Right lobe of liver (tissue), 6 donors: ENCODE measurements around the gene C1QTNF9B. TPM values are rescaled to one million over a fixed set of nuclear protein-coding genes. Genes with fewer than 3 reads are reported as not detected.

Experiments
- ATAC-seq, 4 donors: fragments of 200-7000 bp; cut with Tn5 transposase; one replicate each; pipeline ENCODE4 v1.9.1; 2020; ENCODE audit warnings: mild to moderate bottlenecking in 4 of 4, moderate library complexity in 4 of 4
- DNase-seq, 3 donors: peaks; one replicate each; pipeline ENCODE4 v3.0.0-alpha.2; 2020
- H3K27ac ChIP-seq, 3 donors: fragments of 200-600 bp; one replicate each; pipeline ENCODE4 v1.8.0; 2022
- H3K27me3 ChIP-seq, 2 donors: fragments of 200-600 bp; one replicate each; pipeline ENCODE4 v1.8.0; 2022
- H3K36me3 ChIP-seq, 4 donors: fragments of 200-600 bp; sonication (generic) in 1 of 4; one replicate each; pipeline versions ENCODE4 v1.5.1 to v1.8.0; 2017 to 2022; ENCODE audit warnings: control low read depth in 1 of 4
- H3K4me1 ChIP-seq, 4 donors: fragments of 200-600 bp; sonication (generic) in 1 of 4; one replicate each; pipeline versions ENCODE4 v1.5.1 to v1.8.0; 2017 to 2022; ENCODE audit warnings: control low read depth in 1 of 4
- H3K4me3 ChIP-seq, 3 donors: fragments of 200-600 bp; one replicate each; pipeline ENCODE4 v1.8.0; 2022
- H3K9me3 ChIP-seq, 4 donors: fragments of 200-600 bp; sonication (generic) in 1 of 4; one replicate each; pipeline versions ENCODE4 v1.5.1 to v1.8.0; 2017 to 2022; ENCODE audit warnings: control low read depth in 1 of 4
- CTCF ChIP-seq, 4 donors: fragments of 200-600 bp in 3 of 4; fragments of 450-650 bp in 1 of 4; IDR thresholded peaks; one replicate each; pipeline versions ENCODE4 v1.5.1 to v1.8.0; 2016 to 2022; ENCODE audit warnings: antibody characterized with exemption in 4 of 4, mild to moderate bottlenecking in 2 of 4
- POLR2A ChIP-seq: fragments of 450-650 bp; IDR thresholded peaks from one replicate; pipeline ENCODE4 v1.6.1; 2017; ENCODE audit warnings: antibody characterized with exemption, mild to moderate bottlenecking
- WGBS: methylation state at CpG from one replicate; pipeline ENCODE4 v1.1.6; 2018; ENCODE audit warnings: low coverage, low lambda C conversion rate; ENCODE audit not compliant: insufficient coverage; ENCODE audit errors: missing lambda C conversion rate; 5-methylcytosine and 5-hydroxymethylcytosine counted together
- intact Hi-C, 2 donors: fragments of 100-400 bp; cut with DNase I; formaldehyde crosslinking; loops; one replicate each; pipeline versions ENCODE4 v1.11.2 to v1.14.1; 2022
- total RNA-seq, 6 experiments: library from RNA; depleted of rRNA in 2 of 6; stranded (reverse); fragments of >200 nt in 2 of 6; fragmentation: NEBNext Ultra II Directional in 3 of 6; extraction: Animal tissue kit (Norgen Biotek cat#: 25700) in 3 of 6; gene quantifications; one replicate each; pipeline versions ENCODE4 v1.1.0 to v1.2.4, GENCODE V29; 2016 to 2023
- donor health status: DM: no; HTN: yes; CAD: no.
- donor health status: DM: no; HTN: no; CAD: no.
- donor health status: DM: no; HTN: no; CAD: no.
- donor health status: DM: no; HTN: yes; CAD: no.
- donor health status: DM: no; HTN: yes; CAD: no.

C1QTNF9B gene
- total RNA-seq, 6 experiments from 2014 or later: 0.18 to 0.42 (median 0.22) TPM; not detected in 3

GRCh38 chr13:23845105-23845725, 52.1 kb downstream of the C1QTNF9B start:
- intact Hi-C loops: no loop called here
- Histone ChIP-seq H3K36me3 (no peaks in the 10 kb centered on the region), H3K4me3 (no peak overlapping the region), H3K9me3 (no peaks in the 10 kb centered on the region), H3K4me1 (no peaks in the 10 kb centered on the region), H3K27ac (no peak overlapping the region), H3K27me3 (no peaks in the 10 kb centered on the region)
- TF ChIP-seq CTCF (IDR thresholded peaks at IDR 0.05) (no peak), POLR2A (no peak)
- no peak for DNase-seq
- no peak for ATAC-seq
- WGBS: 94% methylated on average over 5 of the region's 5 CpGs

GRCh38 chr13:23844132-23844531, 53.2 kb downstream of the C1QTNF9B start:
- WGBS: 95% methylated on average over 2 of the region's 2 CpGs
- intact Hi-C loops: no loop called here
- no peaks in the 10 kb centered on the region for H3K9me3 ChIP-seq
- no peaks in the 10 kb centered on the region for H3K36me3 ChIP-seq
- H3K4me3 ChIP-seq: no peak overlapping the region
- H3K27ac ChIP-seq: no peak overlapping the region
- no peaks in the 10 kb centered on the region for H3K4me1 ChIP-seq
- TF ChIP-seq POLR2A (no peak), CTCF (IDR thresholded peaks at IDR 0.05) (no peak)
- no peak for ATAC-seq
- DNase-seq: no peak
- H3K27me3 ChIP-seq: no peaks in the 10 kb centered on the region

- no peaks in the 10 kb centered on the region for H3K9me3 ChIP-seq
- DNase-seq (no peak), ATAC-seq (no peak)
- TF ChIP-seq CTCF (IDR thresholded peaks at IDR 0.05): no peak
- no peak for TF ChIP-seq POLR2A
- H3K4me1 ChIP-seq: no peaks in the 10 kb centered on the region
- no peaks in the 10 kb centered on the region for H3K27me3 ChIP-seq
- 88% methylated on average over 1 of the region's 1 CpG for WGBS
- no peak overlapping the region for H3K4me3 ChIP-seq
- intact Hi-C loops: no loop called here
- H3K36me3 ChIP-seq: no peaks in the 10 kb centered on the region
- H3K27ac ChIP-seq: no peak overlapping the region
These were observed 53.9 kb downstream of the C1QTNF9B start for GRCh38 chr13:23843436-23843835.

GRCh38 chr13:23842406-23842805, 54.9 kb downstream of the C1QTNF9B start:
- Histone ChIP-seq H3K36me3 (no peaks in the 10 kb centered on the region), H3K9me3 (no peaks in the 10 kb centered on the region), H3K27me3 (no peaks in the 10 kb centered on the region), H3K27ac (no peak overlapping the region), H3K4me3 (no peak overlapping the region), H3K4me1 (no peaks in the 10 kb centered on the region)
- TF ChIP-seq CTCF (IDR thresholded peaks at IDR 0.05) (no peak), POLR2A (no peak)
- 93% methylated on average over 7 of the region's 8 CpGs for WGBS
- no peak for ATAC-seq
- DNase-seq: no peak
- intact Hi-C loops: no loop called here

Other genes with a start within 250 kb of the C1QTNF9B start
- 10 to 100 TPM in 5 of 6 experiments, 1 to 10 TPM in 1; 8.2 to 15.2 (median 11.8) TPM for gene MIPEP, start 8.1 kb downstream of the C1QTNF9B start, total RNA-seq